Activated T-helper 17 cell treated with anti-CD3 and anti-CD28 coated beads, Interleukin-2, amount 50 U/mL, for 72 hours (primary cell): ENCODE results near the gene COG8. TPM values are rescaled to one million over a fixed set of nuclear protein-coding genes. Genes with fewer than 3 reads are reported as not detected.
"Not testable (repeated sequence)": the region's sequence is repeated elsewhere in the genome, so short reads cannot be mapped to it uniquely, and the experiment has no call there.

Source experiments
- ATAC-seq: fragments of 150-1000 bp; cut with Tn5 transposase; replicated peaks from 2 replicates; pipeline ENCODE4 v1.10.0; 2021; ENCODE audit warnings: mild to moderate bottlenecking, moderate library complexity
- H3K27ac Mint-ChIP-seq: one replicate; pipeline ENCODE4 v1.8.0; 2022; ENCODE audit warnings: mixed read lengths
- H3K27me3 Mint-ChIP-seq: one replicate; pipeline ENCODE4 v1.8.0; 2022; ENCODE audit warnings: mixed read lengths
- H3K36me3 Mint-ChIP-seq: one replicate; pipeline ENCODE4 v1.8.0; 2022; ENCODE audit warnings: low read depth, mild to moderate bottlenecking, mixed read lengths
- H3K4me1 Mint-ChIP-seq: one replicate; pipeline ENCODE4 v1.8.0; 2022; ENCODE audit warnings: mixed read lengths
- H3K4me3 Mint-ChIP-seq: one replicate; pipeline ENCODE4 v1.8.0; 2022; ENCODE audit warnings: mild to moderate bottlenecking, mixed read lengths
- H3K9me3 Mint-ChIP-seq: one replicate; pipeline ENCODE4 v1.8.0; 2022; ENCODE audit warnings: mixed read lengths
- total RNA-seq, 2 donors: library from RNA; stranded (reverse); gene quantifications; one replicate each; pipeline ENCODE4 v1.2.3, GENCODE V29; 2022

COG8 gene
- total RNA-seq, 2 donors from 2014 or later, result 29.7 to 34.2 TPM

GRCh38 chr16:69363281-69363717 lies 23.9 kb upstream of the COG8 start:
- Mint-ChIP-seq H3K27ac (peak overlapping the region; percentile 29), H3K4me3 (no peak overlapping the region), H3K36me3 (peaks cover 86% of the 10 kb centered on the region), H3K27me3 (no peaks in the 10 kb centered on the region), H3K9me3 (no peaks in the 10 kb centered on the region), H3K4me1 (peaks cover 15% of the 10 kb centered on the region)
- no peak for ATAC-seq

- H3K36me3 Mint-ChIP-seq, result peaks cover 53% of the 10 kb centered on the region
- H3K4me3 Mint-ChIP-seq, H3K27me3 Mint-ChIP-seq, H3K27ac Mint-ChIP-seq, ATAC-seq, H3K9me3 Mint-ChIP-seq, H3K4me1 Mint-ChIP-seq: not testable (repeated sequence)
Measured at GRCh38 chr16:69360070-69360469, 20.7 kb upstream of the COG8 start.

- peaks cover 8% of the 10 kb centered on the region for H3K4me1 Mint-ChIP-seq
- peak within 1 kb of the TSS; percentile 29 for H3K27ac Mint-ChIP-seq
- no peaks in the 10 kb centered on the region for H3K9me3 Mint-ChIP-seq
- no peaks in the 10 kb centered on the region for H3K27me3 Mint-ChIP-seq
- peaks cover 50% of the 10 kb centered on the region for H3K36me3 Mint-ChIP-seq
- H3K4me3 Mint-ChIP-seq, result no peak within 1 kb of the TSS
- no peak for ATAC-seq
Measured at GRCh38 chr16:69351309-69352027, 12.1 kb upstream of the COG8 start, which contains the start of gene TMED6. TMED6 (minus strand) TSS chr16:69351786; CDS start chr16:69351753, 33 bp downstream.

DNA sequence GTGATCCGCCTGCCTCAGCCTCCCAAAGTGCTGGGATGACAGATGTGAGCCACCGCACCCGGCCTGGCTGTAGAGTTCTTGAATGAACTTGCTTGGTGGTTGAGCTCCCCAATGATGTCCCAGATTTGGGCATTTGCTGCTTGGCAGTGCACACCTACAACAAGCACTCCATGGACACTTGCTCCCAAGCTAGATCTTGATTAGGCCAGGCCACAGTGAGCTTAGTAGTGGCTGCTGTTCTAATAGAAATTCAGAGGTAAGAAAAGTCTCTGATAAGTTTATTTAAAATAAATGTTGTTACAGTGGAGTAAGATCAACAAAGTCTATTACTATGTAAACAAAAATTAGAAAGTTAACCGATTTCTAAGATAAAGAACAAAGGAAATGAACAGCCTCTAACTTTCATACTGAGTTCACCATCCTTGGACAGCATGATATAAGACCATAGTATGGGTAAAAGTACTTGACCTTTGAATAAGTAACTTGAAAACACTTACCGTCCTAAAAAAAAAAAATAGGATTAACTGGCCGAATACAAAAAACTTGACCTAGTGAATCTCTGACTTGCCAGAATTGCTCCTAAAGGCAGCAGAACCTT lies 11.3 kb upstream of the COG8 start:
- Mint-ChIP-seq H3K4me3 (no peak overlapping the region), H3K9me3 (no peaks in the 10 kb centered on the region), H3K4me1 (peaks cover 7% of the 10 kb centered on the region), H3K27me3 (no peaks in the 10 kb centered on the region), H3K36me3 (peaks cover 50% of the 10 kb centered on the region), H3K27ac (no peak overlapping the region)
- no peak for ATAC-seq

- Mint-ChIP-seq H3K27ac (no peak overlapping the region), H3K4me1 (peaks cover 4% of the 10 kb centered on the region), H3K4me3 (no peak overlapping the region), H3K36me3 (peaks cover 58% of the 10 kb centered on the region), H3K9me3 (no peaks in the 10 kb centered on the region), H3K27me3 (no peaks in the 10 kb centered on the region)
- ATAC-seq, result no peak
Measured at GRCh38 chr16:69349536-69349935, 10.2 kb upstream of the COG8 start.

DNA sequence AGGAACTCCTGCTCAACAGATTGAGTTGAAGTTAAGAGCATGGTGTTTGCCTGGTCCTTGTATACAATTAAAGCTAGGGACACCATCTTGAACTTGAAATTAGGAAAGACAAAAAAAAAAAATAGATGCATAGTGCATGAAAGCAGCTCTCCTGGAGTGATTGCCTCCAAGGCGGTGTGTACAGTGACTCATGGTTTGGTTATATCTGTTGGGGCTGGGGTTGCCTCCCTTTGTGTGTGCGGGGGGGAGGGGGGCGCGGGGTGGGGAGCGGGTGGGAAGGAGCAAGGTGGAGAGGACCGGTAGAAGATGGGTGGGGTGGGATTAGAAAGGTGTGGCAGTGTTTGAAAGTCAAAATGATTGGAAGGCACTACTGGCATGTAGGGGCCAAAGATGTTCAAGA lies 8.9 kb upstream of the COG8 start:
- Mint-ChIP-seq H3K4me3 (no peak overlapping the region), H3K27me3 (no peaks in the 10 kb centered on the region), H3K27ac (no peak overlapping the region), H3K36me3 (peaks cover 67% of the 10 kb centered on the region), H3K4me1 (peaks cover 4% of the 10 kb centered on the region), H3K9me3 (no peaks in the 10 kb centered on the region)
- no peak for ATAC-seq

- no peaks in the 10 kb centered on the region for H3K27me3 Mint-ChIP-seq
- H3K27ac Mint-ChIP-seq, result peak overlapping the region; percentile 46
- ATAC-seq, result no peak
- H3K9me3 Mint-ChIP-seq, result no peaks in the 10 kb centered on the region
- peaks cover 67% of the 10 kb centered on the region for H3K36me3 Mint-ChIP-seq
- no peak overlapping the region for H3K4me3 Mint-ChIP-seq
- peaks cover 5% of the 10 kb centered on the region for H3K4me1 Mint-ChIP-seq
Measured at GRCh38 chr16:69346683-69347082, 7.3 kb upstream of the COG8 start.

- H3K36me3 Mint-ChIP-seq, result peaks cover 67% of the 10 kb centered on the region
- ATAC-seq, result peak; percentile 43
- H3K4me3 Mint-ChIP-seq, result no peak overlapping the region
- no peaks in the 10 kb centered on the region for H3K9me3 Mint-ChIP-seq
- peak overlapping the region; percentile 52 for H3K27ac Mint-ChIP-seq
- H3K27me3 Mint-ChIP-seq, result no peaks in the 10 kb centered on the region
- peaks cover 12% of the 10 kb centered on the region for H3K4me1 Mint-ChIP-seq
Measured at GRCh38 chr16:69345923-69346322, 6.6 kb upstream of the COG8 start.

DNA sequence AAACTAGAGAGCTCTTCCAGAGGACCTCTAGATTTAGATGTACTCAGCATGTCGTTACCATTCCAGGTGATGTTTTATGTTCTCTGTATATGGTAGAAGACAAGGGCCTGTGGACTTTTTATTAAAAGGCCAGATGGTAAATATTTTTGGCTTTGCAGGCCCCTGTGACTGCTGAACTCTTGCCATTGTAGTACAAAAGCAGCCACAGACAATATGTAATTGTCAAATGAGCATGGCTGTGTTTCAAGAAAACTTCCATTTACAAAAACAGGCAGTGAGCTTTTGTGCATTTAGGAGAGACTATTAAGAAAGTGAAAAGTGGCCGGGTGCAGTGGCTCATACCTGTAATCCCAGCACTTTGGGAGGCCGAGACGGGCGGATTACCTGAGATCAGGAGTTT lies 4.8 kb upstream of the COG8 start:
- ATAC-seq, result no peak
- Mint-ChIP-seq H3K36me3 (peaks cover 71% of the 10 kb centered on the region), H3K27ac (no peak overlapping the region), H3K27me3 (no peaks in the 10 kb centered on the region), H3K9me3 (no peaks in the 10 kb centered on the region), H3K4me3 (no peak overlapping the region), H3K4me1 (peaks cover 17% of the 10 kb centered on the region)

DNA sequence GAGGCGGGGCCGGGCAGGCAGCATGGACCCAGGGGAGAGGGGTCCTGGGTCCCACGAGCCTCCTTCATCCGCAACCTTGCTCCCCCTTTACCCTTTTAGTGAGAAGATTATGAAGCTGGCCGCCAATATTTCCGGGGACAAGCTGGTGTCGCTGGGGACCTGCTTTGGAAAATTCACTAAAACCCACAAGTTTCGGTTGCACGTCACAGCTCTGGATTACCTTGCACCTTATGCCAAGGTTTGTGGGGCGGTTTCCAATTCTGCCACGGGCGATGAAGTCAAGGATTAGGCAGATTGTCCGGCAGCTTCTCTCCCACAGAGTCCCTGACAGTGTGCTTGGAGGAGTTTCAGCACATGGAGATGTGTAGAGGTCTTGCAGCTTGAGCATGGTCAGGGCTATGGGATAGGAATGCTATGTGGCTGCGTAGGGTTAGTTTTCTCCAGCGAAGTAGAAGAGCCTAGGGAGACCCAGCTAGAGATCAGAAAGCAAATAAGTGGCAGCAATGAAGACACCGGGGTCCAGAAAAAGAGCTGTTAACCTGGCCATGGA lies 806 bp upstream of the COG8 start:
- Mint-ChIP-seq H3K36me3 (peaks cover 85% of the 10 kb centered on the region), H3K27me3 (no peaks in the 10 kb centered on the region), H3K4me1 (peaks cover 28% of the 10 kb centered on the region), H3K27ac (peak overlapping the region; percentile 100), H3K4me3 (peak overlapping the region; percentile 100), H3K9me3 (no peaks in the 10 kb centered on the region)
- peak; percentile 4 for ATAC-seq

DNA sequence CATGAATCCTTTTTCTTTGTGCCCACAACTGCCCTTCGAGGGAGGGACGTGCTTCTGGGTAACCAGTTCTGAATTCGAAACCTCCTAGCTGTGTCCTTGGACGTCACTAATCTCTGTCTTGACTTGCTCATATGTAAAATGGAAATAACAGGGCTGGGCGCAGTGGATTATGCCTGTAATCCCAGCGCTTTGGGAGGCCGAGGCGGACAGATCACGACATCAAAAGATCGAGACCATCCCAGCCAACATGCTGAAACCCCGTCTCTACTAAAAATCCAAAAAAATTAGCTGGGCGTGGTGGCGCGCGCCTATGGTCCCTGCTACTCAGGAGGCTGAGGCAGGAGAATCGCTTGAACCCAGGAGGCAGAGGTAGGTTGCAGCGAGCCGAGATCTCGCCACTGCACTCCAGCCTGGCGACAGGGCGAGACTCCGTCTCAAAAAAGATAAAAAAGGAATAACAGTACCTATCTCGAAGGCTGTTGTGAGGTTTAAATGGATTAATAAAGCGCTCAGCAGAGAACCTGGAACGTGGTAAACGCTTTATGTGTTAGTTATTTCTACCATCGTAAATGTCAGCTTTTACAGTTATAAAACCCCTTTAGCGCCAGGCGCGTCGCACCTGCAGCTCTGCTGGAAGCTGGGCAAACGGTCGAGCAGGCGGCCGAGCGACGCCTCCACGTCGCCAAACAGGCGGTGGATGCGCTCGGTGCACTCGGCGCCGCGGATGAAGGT lies 641 bp downstream of the COG8 start:
- H3K36me3 Mint-ChIP-seq, result peaks cover 85% of the 10 kb centered on the region

GRCh38 chr16:69334696-69335095 lies 4.7 kb downstream of the COG8 start:
- peaks cover 15% of the 10 kb centered on the region for H3K4me1 Mint-ChIP-seq
- ATAC-seq, result no peak

More for the DNA sequence above, 641 bp downstream of the COG8 start:
- H3K4me3 Mint-ChIP-seq, result peak overlapping the region; percentile 100
- no peaks in the 10 kb centered on the region for H3K9me3 Mint-ChIP-seq
- H3K27me3 Mint-ChIP-seq, result no peaks in the 10 kb centered on the region
- no peak for ATAC-seq
- peaks cover 28% of the 10 kb centered on the region for H3K4me1 Mint-ChIP-seq
- peak overlapping the region; percentile 100 for H3K27ac Mint-ChIP-seq

GRCh38 chr16:69330286-69331109 lies 8.9 kb downstream of the COG8 start, which contains the start of gene PDF:
PDF (minus strand) TSS chr16:69330588; CDS start chr16:69330570, 18 bp downstream.
- Mint-ChIP-seq H3K36me3 (peaks cover 89% of the 10 kb centered on the region), H3K4me1 (peaks cover 23% of the 10 kb centered on the region), H3K27ac (peak within 1 kb of the TSS; percentile 79), H3K4me3 (peak within 1 kb of the TSS; percentile 84), H3K27me3 (no peaks in the 10 kb centered on the region), H3K9me3 (no peaks in the 10 kb centered on the region)
- ATAC-seq, result peak; percentile 97

More at GRCh38 chr16:69334696-69335095, 4.7 kb downstream of the COG8 start:
- Mint-ChIP-seq H3K36me3 (peaks cover 75% of the 10 kb centered on the region), H3K4me3 (no peak overlapping the region), H3K9me3 (no peaks in the 10 kb centered on the region), H3K27ac (no peak overlapping the region), H3K27me3 (no peaks in the 10 kb centered on the region)
